ENCODE measurements around the gene SHFL. TPM values are rescaled to one million over a fixed set of nuclear protein-coding genes. Genes with fewer than 3 reads are reported as not detected.

SHFL gene
- polyA plus RNA-seq, 3 donors from 2014 or later: 39.4 to 78.4 (median 44.2) TPM

GRCh38 chr19:10106100-10106936 is 20.2 kb downstream of the SHFL start, which contains the start of gene PPAN:
Gene PPAN, plus strand, starts transcription at chr19:10106362. Its CDS starts 33 bp downstream, at chr19:10106395.
- H3K9me3 Mint-ChIP-seq: no peaks in the 10 kb centered on the region
- H3K27me3 Mint-ChIP-seq (ENCODE audit: low read depth in 3 of 3): peaks cover 18 to 38% (median 29%) of the 10 kb centered on the region in 3 donors
- peaks cover 64 to 70% of the 10 kb centered on the region in 2 donors for H3K4me1 Mint-ChIP-seq
- peak within 1 kb of the TSS; percentile 65 to 86 (median 83) for H3K4me3 Mint-ChIP-seq
- peaks cover 3 to 15% (median 6%) of the 10 kb centered on the region in 3 donors for H3K36me3 Mint-ChIP-seq
- peak within 1 kb of the TSS; percentile 92 to 100 (median 96) for H3K27ac Mint-ChIP-seq
- DNase-seq: peak; percentile 96 to 98 (median 98)

DNA sequence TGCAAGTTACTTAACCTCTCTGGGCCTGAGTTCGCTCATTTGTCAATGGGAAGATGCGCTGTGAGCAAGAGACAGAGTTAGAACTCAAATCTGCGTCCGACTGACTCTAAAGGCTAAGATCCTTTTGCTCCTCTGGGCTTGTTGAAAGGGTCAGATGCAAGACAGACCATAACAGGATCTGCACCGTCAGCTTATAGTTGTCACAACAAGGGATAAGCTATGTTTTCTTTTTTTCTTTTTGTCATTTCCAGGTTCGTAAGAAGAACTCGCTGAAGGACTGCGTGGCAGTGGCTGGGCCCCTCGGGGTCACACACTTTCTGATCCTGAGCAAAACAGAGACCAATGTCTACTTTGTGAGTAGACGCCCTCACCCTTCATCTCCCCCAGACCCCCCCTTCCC is 21.1 kb downstream of the SHFL start:
- Mint-ChIP-seq H3K27ac (peak overlapping the region; percentile 88 to 100 (median 92)), H3K27me3 (ENCODE audit: low read depth in 3 of 3) (peaks cover 17 to 39% (median 28%) of the 10 kb centered on the region in 3 donors), H3K4me3 (peak overlapping the region; percentile 65 to 86 (median 83)), H3K9me3 (no peaks in the 10 kb centered on the region), H3K36me3 (peaks cover 3 to 19% (median 6%) of the 10 kb centered on the region in 3 donors), H3K4me1 (peaks cover 68 to 72% of the 10 kb centered on the region in 2 donors)
- DNase-seq: no peak

- Mint-ChIP-seq H3K36me3 (peaks cover 3 to 19% (median 6%) of the 10 kb centered on the region in 3 donors), H3K9me3 (no peaks in the 10 kb centered on the region), H3K4me3 (peak overlapping the region in 4 of 5 donors; percentile 21 to 83 (median 60)), H3K27ac (peak overlapping the region; percentile 40 to 100 (median 69)), H3K27me3 (ENCODE audit: low read depth in 3 of 3) (peaks cover 17 to 42% (median 28%) of the 10 kb centered on the region in 3 donors), H3K4me1 (peaks cover 68 to 72% of the 10 kb centered on the region in 2 donors)
- DNase-seq: no peak
Observed at GRCh38 chr19:10107817-10108367, 21.8 kb downstream of the SHFL start.

DNA sequence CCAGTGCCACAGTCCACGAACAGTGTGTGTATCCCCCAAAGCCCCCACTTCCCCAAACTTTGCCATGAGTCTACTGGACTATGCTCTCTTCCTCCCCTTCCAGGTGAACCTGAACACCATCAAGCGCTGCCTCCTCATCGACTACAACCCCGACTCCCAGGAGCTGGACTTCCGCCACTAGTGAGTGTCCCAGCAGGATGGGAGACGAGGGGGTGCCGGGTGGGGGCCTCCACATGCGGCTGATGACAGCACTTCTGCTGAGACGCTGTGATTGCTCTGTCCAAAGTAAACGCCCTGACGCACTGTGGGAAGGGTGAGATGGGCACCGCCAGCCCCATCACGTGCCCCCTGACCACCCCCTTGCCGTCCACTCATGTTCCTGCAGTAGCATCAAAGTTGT is 23.4 kb downstream of the SHFL start:
- H3K27me3 Mint-ChIP-seq (ENCODE audit: low read depth in 3 of 3): peaks cover 20 to 44% (median 28%) of the 10 kb centered on the region in 3 donors
- H3K4me1 Mint-ChIP-seq: peaks cover 69 to 72% of the 10 kb centered on the region in 2 donors
- DNase-seq: no peak
- H3K27ac Mint-ChIP-seq: peak overlapping the region in 4 of 6 donors; percentile 35 to 70 (median 56)
- peaks cover 3 to 20% (median 6%) of the 10 kb centered on the region in 3 donors for H3K36me3 Mint-ChIP-seq
- H3K9me3 Mint-ChIP-seq: no peaks in the 10 kb centered on the region
- peak overlapping the region in 3 of 5 donors; percentile 9 to 56 (median 18) for H3K4me3 Mint-ChIP-seq

DNA sequence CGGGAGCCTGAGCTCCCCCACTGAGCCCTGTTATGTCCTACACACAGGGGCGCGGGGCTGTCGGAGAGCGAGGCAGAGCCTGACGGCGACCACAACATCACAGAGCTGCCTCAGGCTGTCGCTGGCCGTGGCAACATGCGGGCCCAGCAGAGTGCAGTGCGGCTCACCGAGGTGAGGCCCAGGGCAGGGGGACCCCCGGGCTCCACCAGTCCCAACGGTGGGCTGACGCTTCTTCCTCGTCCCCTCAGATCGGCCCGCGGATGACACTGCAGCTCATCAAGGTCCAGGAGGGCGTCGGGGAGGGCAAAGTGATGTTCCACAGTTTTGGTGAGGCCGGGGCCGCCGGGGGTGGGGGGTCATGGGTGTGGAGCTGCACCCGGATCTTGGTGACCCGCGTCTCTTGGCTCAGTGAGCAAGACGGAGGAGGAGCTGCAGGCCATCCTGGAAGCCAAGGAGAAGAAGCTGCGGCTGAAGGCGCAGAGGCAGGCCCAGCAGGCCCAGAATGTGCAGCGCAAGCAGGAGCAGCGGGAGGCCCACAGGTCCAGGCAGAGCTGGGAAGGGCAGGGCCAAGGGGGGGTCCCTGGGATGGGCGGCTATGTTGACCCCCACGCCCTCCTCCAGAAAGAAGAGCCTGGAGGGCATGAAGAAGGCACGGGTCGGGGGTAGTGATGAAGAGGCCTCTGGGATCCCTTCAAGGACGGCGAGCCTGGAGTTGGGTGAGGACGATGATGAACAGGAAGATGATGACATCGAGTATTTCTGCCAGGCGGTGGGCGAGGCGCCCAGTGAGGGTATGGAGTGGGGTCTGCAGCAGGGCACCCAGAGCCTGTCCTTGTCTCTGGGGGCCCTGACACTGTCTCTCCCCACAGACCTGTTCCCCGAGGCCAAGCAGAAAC is 24.2 kb downstream of the SHFL start:
- Mint-ChIP-seq H3K27ac (peak overlapping the region; percentile 86 to 99 (median 90)), H3K4me1 (peaks cover 69 to 72% of the 10 kb centered on the region in 2 donors), H3K9me3 (no peaks in the 10 kb centered on the region), H3K27me3 (ENCODE audit: low read depth in 3 of 3) (peaks cover 20 to 48% (median 27%) of the 10 kb centered on the region in 3 donors), H3K36me3 (peaks cover 3 to 24% (median 6%) of the 10 kb centered on the region in 3 donors), H3K4me3 (peak overlapping the region; percentile 64 to 72 (median 68))
- DNase-seq: no peak

GRCh38 chr19:10110972-10111317 is 24.8 kb downstream of the SHFL start:
- peaks cover 69 to 72% of the 10 kb centered on the region in 2 donors for H3K4me1 Mint-ChIP-seq
- H3K36me3 Mint-ChIP-seq: peaks cover 4 to 26% (median 7%) of the 10 kb centered on the region in 3 donors
- peak overlapping the region; percentile 96 to 100 (median 99) for H3K27ac Mint-ChIP-seq
- H3K27me3 Mint-ChIP-seq (ENCODE audit: low read depth in 3 of 3): peaks cover 18 to 46% (median 22%) of the 10 kb centered on the region in 3 donors
- no peak for DNase-seq
- H3K9me3 Mint-ChIP-seq: no peaks in the 10 kb centered on the region
- peak overlapping the region; percentile 86 to 92 (median 89) for H3K4me3 Mint-ChIP-seq

DNA sequence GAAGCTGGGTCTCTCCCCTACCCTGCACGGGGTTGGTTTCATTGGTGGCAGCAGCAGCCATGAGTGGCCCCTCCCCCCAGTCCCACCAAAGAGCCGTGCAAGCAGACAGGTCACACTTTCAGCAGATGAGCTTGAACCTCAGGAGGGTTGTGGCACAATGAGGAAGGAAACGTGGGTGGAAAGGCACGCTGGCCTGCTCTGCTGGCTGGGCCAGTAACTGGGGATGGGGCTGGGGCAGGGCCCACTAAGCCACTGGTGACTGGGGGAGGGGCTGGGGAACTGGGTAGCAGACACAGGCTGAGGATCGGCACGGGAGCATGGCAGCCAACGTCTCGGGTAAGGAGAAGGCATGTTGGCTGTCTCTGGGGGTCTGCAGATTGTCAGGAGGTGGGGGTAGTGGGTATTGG is 25.3 kb downstream of the SHFL start, which contains the start of gene P2RY11:
TSS of gene P2RY11 (plus strand) at position 289 of the 407 bp plus-strand sequence. CDS start at position 318, 29 bp downstream.
- Mint-ChIP-seq H3K27ac (peak within 1 kb of the TSS; percentile 96 to 100 (median 99)), H3K4me3 (peak within 1 kb of the TSS; percentile 86 to 92 (median 89)), H3K4me1 (peaks cover 70 to 74% of the 10 kb centered on the region in 2 donors), H3K9me3 (no peaks in the 10 kb centered on the region), H3K36me3 (peaks cover 9 to 31% (median 11%) of the 10 kb centered on the region in 3 donors), H3K27me3 (ENCODE audit: low read depth in 3 of 3) (peaks cover 18 to 47% (median 24%) of the 10 kb centered on the region in 3 donors)
- peak; percentile 29 to 59 (median 54) for DNase-seq

DNA sequence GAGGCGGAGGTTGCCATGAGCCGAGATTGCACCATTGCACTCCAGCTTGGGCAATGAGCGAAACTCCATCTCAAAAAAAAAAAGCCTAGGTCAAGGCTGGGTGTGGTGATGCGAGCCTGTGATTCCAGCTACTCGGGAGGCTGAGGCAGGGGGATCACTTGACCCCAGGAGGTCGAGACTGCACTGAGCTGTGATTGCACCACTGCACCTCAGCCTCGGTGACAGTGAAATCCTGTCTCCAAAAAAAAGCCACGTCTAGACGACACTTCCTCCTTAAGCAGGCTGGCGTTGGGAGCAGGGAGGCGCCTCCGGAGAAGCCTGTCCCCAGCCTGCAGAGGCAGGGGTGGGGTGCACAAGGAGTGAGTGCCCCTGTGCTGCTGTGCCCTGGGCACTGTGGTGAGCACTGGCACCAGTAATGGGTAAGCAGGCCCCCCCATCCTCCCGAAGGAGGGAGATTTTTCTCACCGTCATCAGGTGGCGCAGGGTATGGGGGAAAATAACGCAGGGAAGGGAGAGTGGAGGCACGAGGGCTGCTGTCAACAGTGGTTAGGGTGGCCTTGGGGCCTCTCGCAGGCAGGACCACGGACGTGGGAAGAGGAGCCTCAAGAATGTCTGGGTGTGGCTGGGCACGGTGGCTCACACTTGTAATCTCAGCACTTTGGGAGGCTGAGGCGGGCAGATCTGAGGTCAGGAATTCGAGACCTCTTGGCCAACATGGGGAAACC is 26.1 kb downstream of the SHFL start:
- Mint-ChIP-seq H3K4me3 (peak overlapping the region; percentile 86 to 92 (median 89)), H3K27ac (peak overlapping the region; percentile 96 to 100 (median 99)), H3K27me3 (ENCODE audit: low read depth in 3 of 3) (peaks cover 19 to 45% (median 24%) of the 10 kb centered on the region in 3 donors), H3K4me1 (peaks cover 70 to 74% of the 10 kb centered on the region in 2 donors), H3K9me3 (no peaks in the 10 kb centered on the region), H3K36me3 (peaks cover 10 to 28% (median 12%) of the 10 kb centered on the region in 3 donors)
- DNase-seq: peak; percentile 72 to 79 (median 77)

DNA sequence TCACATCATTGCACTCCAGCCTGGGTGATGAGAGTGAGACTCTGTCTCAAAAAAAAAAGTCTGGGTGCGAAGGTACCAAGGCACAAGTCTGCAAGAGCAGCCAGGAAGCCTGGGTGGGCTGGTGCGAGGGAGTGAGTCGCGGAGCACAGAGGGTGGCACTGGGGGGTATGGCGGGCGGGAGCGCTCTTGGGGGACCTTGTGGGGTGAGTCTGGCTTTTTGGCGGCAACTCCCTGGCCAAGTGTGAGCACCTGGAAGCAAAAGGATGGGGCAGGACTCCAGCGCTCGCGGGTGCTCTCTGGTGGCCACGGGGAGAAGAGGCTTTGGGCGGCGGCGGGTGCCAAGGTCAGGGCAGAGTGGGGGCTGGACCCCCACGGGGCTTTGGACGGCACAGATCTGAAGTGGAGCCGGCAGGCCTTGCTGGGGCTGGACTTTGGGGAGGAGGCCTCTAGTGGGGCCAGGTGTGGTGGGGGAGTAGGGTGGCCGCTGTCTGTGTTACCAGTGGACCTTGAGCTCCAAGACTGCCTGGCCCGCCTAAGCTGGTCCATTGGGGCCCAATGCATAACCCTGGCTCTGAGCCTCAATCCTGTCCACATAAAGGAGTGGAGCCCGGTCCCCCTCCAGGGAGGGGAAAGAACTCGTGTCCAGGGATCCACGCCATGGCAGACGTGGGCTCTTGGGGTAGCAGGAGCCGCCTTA is 26.9 kb downstream of the SHFL start:
- H3K36me3 Mint-ChIP-seq: peaks cover 10 to 29% (median 12%) of the 10 kb centered on the region in 3 donors
- DNase-seq: peak; percentile 76 to 81 (median 78)
- no peaks in the 10 kb centered on the region for H3K9me3 Mint-ChIP-seq
- peaks cover 71% of the 10 kb centered on the region in 2 donors for H3K4me1 Mint-ChIP-seq
- H3K27ac Mint-ChIP-seq: peak overlapping the region; percentile 96 to 100 (median 99)
- H3K27me3 Mint-ChIP-seq (ENCODE audit: low read depth in 3 of 3): peaks cover 19 to 45% (median 24%) of the 10 kb centered on the region in 3 donors
- H3K4me3 Mint-ChIP-seq: peak overlapping the region; percentile 86 to 92 (median 89)

DNA sequence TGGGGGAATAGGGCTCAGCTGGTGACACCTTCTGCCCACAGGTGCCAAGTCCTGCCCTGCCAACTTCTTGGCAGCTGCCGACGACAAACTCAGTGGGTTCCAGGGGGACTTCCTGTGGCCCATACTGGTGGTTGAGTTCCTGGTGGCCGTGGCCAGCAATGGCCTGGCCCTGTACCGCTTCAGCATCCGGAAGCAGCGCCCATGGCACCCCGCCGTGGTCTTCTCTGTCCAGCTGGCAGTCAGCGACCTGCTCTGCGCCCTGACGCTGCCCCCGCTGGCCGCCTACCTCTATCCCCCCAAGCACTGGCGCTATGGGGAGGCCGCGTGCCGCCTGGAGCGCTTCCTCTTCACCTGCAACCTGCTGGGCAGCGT is 27.5 kb downstream of the SHFL start:
- peaks cover 19 to 45% (median 24%) of the 10 kb centered on the region in 3 donors for H3K27me3 Mint-ChIP-seq (ENCODE audit: low read depth in 3 of 3)

GRCh38 chr19:10113964-10114650 is 28.0 kb downstream of the SHFL start:
- peak; percentile 39 to 52 (median 50) for DNase-seq
- Mint-ChIP-seq H3K9me3 (no peaks in the 10 kb centered on the region), H3K27ac (peak overlapping the region; percentile 96 to 100 (median 99)), H3K36me3 (peaks cover 10 to 29% (median 12%) of the 10 kb centered on the region in 3 donors), H3K27me3 (ENCODE audit: low read depth in 3 of 3) (peaks cover 19 to 47% (median 24%) of the 10 kb centered on the region in 3 donors), H3K4me3 (peak overlapping the region; percentile 86 to 92 (median 89)), H3K4me1 (peaks cover 76 to 78% of the 10 kb centered on the region in 2 donors)

More for the DNA sequence above, 27.5 kb downstream of the SHFL start:
- peak overlapping the region; percentile 96 to 100 (median 99) for H3K27ac Mint-ChIP-seq
- peak; percentile 46 to 55 (median 53) for DNase-seq
- H3K4me3 Mint-ChIP-seq: peak overlapping the region; percentile 86 to 92 (median 89)
- peaks cover 71 to 72% of the 10 kb centered on the region in 2 donors for H3K4me1 Mint-ChIP-seq
- H3K9me3 Mint-ChIP-seq: no peaks in the 10 kb centered on the region
- peaks cover 10 to 29% (median 12%) of the 10 kb centered on the region in 3 donors for H3K36me3 Mint-ChIP-seq

Measured in immature natural killer cell (primary cell).